ENCODE data around the gene SLC19A3.

DNA sequence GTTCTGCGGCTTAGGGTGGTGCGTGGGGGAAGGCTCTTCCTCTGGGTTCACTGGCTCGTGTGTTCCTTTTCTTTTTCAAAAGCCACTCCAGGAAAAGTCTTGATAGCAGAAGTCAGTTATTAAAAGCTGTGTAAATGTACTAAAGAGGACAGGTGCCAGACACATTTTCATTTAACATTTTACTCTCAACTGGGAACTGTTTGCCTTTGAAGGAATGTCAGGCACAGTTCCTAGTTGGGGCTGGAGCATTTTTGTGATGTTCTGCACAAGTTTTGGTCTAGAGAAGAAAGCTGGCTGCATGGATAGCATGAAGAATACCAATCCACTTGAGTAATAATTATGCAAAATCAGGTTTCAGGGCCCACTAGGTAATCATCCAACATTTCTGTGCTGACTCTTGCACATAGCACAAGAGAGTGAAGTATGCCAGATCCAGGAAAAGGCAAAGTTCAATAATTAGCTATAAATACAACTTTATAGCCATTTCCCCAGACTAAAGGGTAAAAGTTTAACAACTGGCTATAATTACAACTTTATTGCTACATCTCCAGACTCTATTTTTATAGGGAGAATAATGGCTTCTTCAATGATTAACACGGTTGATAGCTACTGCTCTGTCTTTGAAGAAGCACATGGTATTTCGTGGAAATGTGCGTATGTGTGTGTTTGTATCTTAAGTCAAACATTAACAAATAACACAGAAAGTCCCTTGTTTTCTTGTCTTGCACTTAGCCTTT lies 44.1 kb upstream of the SLC19A3 start:
- TF ChIP-seq, protein P1, sequence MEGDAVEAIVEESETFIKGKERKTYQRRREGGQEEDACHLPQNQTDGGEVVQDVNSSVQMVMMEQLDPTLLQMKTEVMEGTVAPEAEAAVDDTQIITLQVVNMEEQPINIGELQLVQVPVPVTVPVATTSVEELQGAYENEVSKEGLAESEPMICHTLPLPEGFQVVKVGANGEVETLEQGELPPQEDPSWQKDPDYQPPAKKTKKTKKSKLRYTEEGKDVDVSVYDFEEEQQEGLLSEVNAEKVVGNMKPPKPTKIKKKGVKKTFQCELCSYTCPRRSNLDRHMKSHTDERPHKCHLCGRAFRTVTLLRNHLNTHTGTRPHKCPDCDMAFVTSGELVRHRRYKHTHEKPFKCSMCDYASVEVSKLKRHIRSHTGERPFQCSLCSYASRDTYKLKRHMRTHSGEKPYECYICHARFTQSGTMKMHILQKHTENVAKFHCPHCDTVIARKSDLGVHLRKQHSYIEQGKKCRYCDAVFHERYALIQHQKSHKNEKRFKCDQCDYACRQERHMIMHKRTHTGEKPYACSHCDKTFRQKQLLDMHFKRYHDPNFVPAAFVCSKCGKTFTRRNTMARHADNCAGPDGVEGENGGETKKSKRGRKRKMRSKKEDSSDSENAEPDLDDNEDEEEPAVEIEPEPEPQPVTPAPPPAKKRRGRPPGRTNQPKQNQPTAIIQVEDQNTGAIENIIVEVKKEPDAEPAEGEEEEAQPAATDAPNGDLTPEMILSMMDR (IDR thresholded peaks at IDR 0.05; ENCODE audit: extremely low read depth in 1 of 2, insufficient read depth in 1 of 2, low read depth in 1 of 2, low read length in 2 of 2), result no peak
- TF ChIP-seq, protein P2, sequence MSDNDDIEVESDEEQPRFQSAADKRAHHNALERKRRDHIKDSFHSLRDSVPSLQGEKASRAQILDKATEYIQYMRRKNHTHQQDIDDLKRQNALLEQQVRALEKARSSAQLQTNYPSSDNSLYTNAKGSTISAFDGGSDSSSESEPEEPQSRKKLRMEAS (IDR thresholded peaks at IDR 0.05; ENCODE audit: insufficient read depth, insufficient read length), result no peak
- TF ChIP-seq EZH2 (IDR thresholded peaks at IDR 0.05; ENCODE audit: borderline replicate concordance, low read depth, low read length, severe bottlenecking) (no peak), POLR2AphosphoS5 (IDR thresholded peaks at IDR 0.05; ENCODE audit: insufficient read depth, low read depth, low read length) (no peak), POLR2A (IDR thresholded peaks at IDR 0.05; ENCODE audit: low read depth, low read length) (no peak), JUN (IDR thresholded peaks at IDR 0.05; ENCODE audit: borderline replicate concordance, insufficient read depth, insufficient read length, low read depth) (no peak), MYC (IDR thresholded peaks at IDR 0.05; ENCODE audit: low read depth, low read length) (no peak), FOS (IDR thresholded peaks at IDR 0.05; ENCODE audit: borderline replicate concordance, insufficient read depth, low read length) (no peak), GATA2 (IDR thresholded peaks at IDR 0.05; ENCODE audit: insufficient read depth, insufficient read length, low read depth, low read length) (no peak)

Measured in endothelial cell of umbilical vein (primary cell).